Endothelial cell of umbilical vein (primary cell): Measurements from ENCODE around the gene APBB2. TPM values are rescaled to one million over a fixed set of nuclear protein-coding genes. Genes with fewer than 3 reads are reported as not detected.

ENCODE experiments used
- BruUV-seq: library from RNA; stranded (reverse); fragments of 400-500 nt; replicated peaks from 2 replicates; lab custom pipeline; 2021; lab: Mats Ljungman, UMichigan
- CTCF ChIA-PET: fragments of 300-600, 350-600 bp; sonication (Branson Sonifier 250); formaldehyde crosslinking; loops from one replicate; lab custom pipeline; 2021; ENCODE audit warnings: antibody characterized with exemption, inconsistent platforms; lab: Charles Lee
- POLR2A ChIA-PET: fragments of 300-600, 350-600 bp; sonication (Branson Sonifier 250); formaldehyde crosslinking; loops from one replicate; lab custom pipeline; 2021; ENCODE audit warnings: antibody characterized with exemption, inconsistent platforms; lab: Charles Lee
- DNase-seq: peaks from one replicate; pipeline ENCODE4 v3.0.0-alpha.2; 2011; ENCODE audit warnings: low read depth, low spot score
- FAIRE-seq: peaks from 2 replicates; lab custom pipeline; 2011; peaks lifted over from hg19 to GRCh38; lab: Jason Lieb, UNC
- H2AFZ ChIP-seq: 2 replicates; pipeline ENCODE4 v1.6.0; 2012; ENCODE audit warnings: low read depth, low read length, control low read depth, inconsistent platforms
- H3K27ac ChIP-seq: 2 replicates; pipeline ENCODE4 v1.5.1; 2011; ENCODE audit warnings: low read depth, mild to moderate bottlenecking, control low read depth, low read length, moderate library complexity; ENCODE audit not compliant: insufficient read depth
- H3K27me3 ChIP-seq, 2 experiments: 2 replicates each; pipeline versions ENCODE4 v1.6.0 to v1.6.1; 2011; ENCODE audit warnings: low read length in 2 of 2, mixed read lengths in 1 of 2; ENCODE audit not compliant: control insufficient read depth in 2 of 2, insufficient read depth in 2 of 2
- H3K36me3 ChIP-seq, 2 experiments: 2 replicates in 1 of 2; 3 replicates in 1 of 2; pipeline ENCODE4 v1.5.1; 2011; ENCODE audit warnings: low read length in 2 of 2, mild to moderate bottlenecking in 1 of 2, moderate library complexity in 1 of 2; ENCODE audit not compliant: control insufficient read depth in 2 of 2, insufficient read depth in 2 of 2; ENCODE audit errors: extremely low read depth in 1 of 2
- H3K4me1 ChIP-seq: 3 replicates; pipeline ENCODE4 v1.5.1; 2011; ENCODE audit warnings: mild to moderate bottlenecking, low read length; ENCODE audit not compliant: control insufficient read depth, insufficient read depth; ENCODE audit errors: extremely low read depth
- H3K4me2 ChIP-seq: 2 replicates; pipeline ENCODE4 v1.6.1; 2011; ENCODE audit warnings: low read length, control low read depth, mixed read lengths; ENCODE audit not compliant: insufficient read depth
- H3K4me3 ChIP-seq, 3 experiments: fragments of 200-600 bp in 1 of 3; sonication (generic), shearing (Covaris generic) in 1 of 3; replicated peaks in 1 of 3; 2 replicates each; pipeline ENCODE4 v1.5.1; 2011 to 2016; ENCODE audit warnings: control low read depth in 3 of 3, low read length in 3 of 3, mild to moderate bottlenecking in 2 of 3, inconsistent platforms in 1 of 3, low read depth in 1 of 3, moderate library complexity in 1 of 3; ENCODE audit not compliant: insufficient read depth in 1 of 3
- H3K79me2 ChIP-seq: 2 replicates; pipeline ENCODE4 v1.6.0; 2012; ENCODE audit warnings: low read length, inconsistent platforms; ENCODE audit not compliant: control insufficient read depth, insufficient read depth
- H3K9ac ChIP-seq: replicated peaks from 2 replicates; pipeline ENCODE3; 2011; ENCODE audit warnings: low read length, control low read depth; ENCODE audit not compliant: insufficient read depth; ENCODE audit errors: extremely low read depth
- H3K9me1 ChIP-seq: replicated peaks from 3 replicates; pipeline ENCODE4 v1.6.0; 2011; ENCODE audit warnings: mild to moderate bottlenecking, low read length; ENCODE audit not compliant: control insufficient read depth, insufficient read depth; ENCODE audit errors: extremely low read depth
- H3K9me3 ChIP-seq: replicated peaks from 2 replicates; pipeline ENCODE4 v1.5.1; 2012; ENCODE audit warnings: low read length, inconsistent platforms; ENCODE audit not compliant: control insufficient read depth, insufficient read depth
- H4K20me1 ChIP-seq: replicated peaks from 2 replicates; pipeline ENCODE3; 2011; ENCODE audit warnings: mild to moderate bottlenecking, low read length; ENCODE audit not compliant: control insufficient read depth, insufficient read depth; ENCODE audit errors: extremely low read depth
- CTCF ChIP-seq, 2 donors: IDR thresholded peaks; 1 replicate in 1 of 2; 2 replicates in 1 of 2; pipeline ENCODE4 v1.5.1; 2011; ENCODE audit warnings: low read length in 2 of 2, mild to moderate bottlenecking in 2 of 2, moderate library complexity in 2 of 2, control low read depth in 1 of 2, inconsistent platforms in 1 of 2, low read depth in 1 of 2; ENCODE audit not compliant: insufficient read depth in 1 of 2; ENCODE audit errors: extremely low read depth in 1 of 2
- EZH2 ChIP-seq: IDR thresholded peaks from 2 replicates; pipeline ENCODE4 v1.6.1; 2012; ENCODE audit warnings: borderline replicate concordance, low read depth, mild to moderate bottlenecking, moderate library complexity, low read length, inconsistent platforms; ENCODE audit not compliant: severe bottlenecking
- FOS ChIP-seq: IDR thresholded peaks from 2 replicates; pipeline ENCODE4 v1.6.1; 2011; ENCODE audit warnings: mild to moderate bottlenecking, low read length, moderate library complexity, borderline replicate concordance; ENCODE audit not compliant: insufficient read depth
- GATA2 ChIP-seq: IDR thresholded peaks from 2 replicates; pipeline ENCODE4 v1.7.0; 2011; ENCODE audit warnings: low read depth, mild to moderate bottlenecking, moderate library complexity, mixed read lengths, low read length; ENCODE audit not compliant: insufficient read length, insufficient read depth
- JUN ChIP-seq: IDR thresholded peaks from 2 replicates; pipeline ENCODE4 v1.6.1; 2011; ENCODE audit warnings: borderline replicate concordance, low read depth; ENCODE audit not compliant: insufficient read length, insufficient read depth
- MAX ChIP-seq: IDR thresholded peaks from 2 replicates; pipeline ENCODE4 v1.6.1; 2011; ENCODE audit not compliant: insufficient read depth, insufficient read length
- MYC ChIP-seq: IDR thresholded peaks from one replicate; pipeline ENCODE4 v1.6.1; 2011; ENCODE audit warnings: mild to moderate bottlenecking, low read depth, low read length
- POLR2A ChIP-seq: IDR thresholded peaks from 2 replicates; pipeline ENCODE4 v1.6.1; 2012; ENCODE audit warnings: low read depth, mild to moderate bottlenecking, control low read depth, low read length
- POLR2AphosphoS5 ChIP-seq: IDR thresholded peaks from 2 replicates; pipeline ENCODE4 v1.6.1; 2012; ENCODE audit warnings: low read depth, mild to moderate bottlenecking, control low read depth, low read length, moderate library complexity; ENCODE audit not compliant: insufficient read depth
- dilution Hi-C: fragments of 300-500 bp; cut with MboI; formaldehyde crosslinking; loops from one replicate; pipeline ENCODE4 v1.15.0; 2019; ENCODE audit warnings: low sequenced_read_pairs; ENCODE audit not compliant: extremely low pct_ligation_motif_present
- intact Hi-C: fragments of 100-400 bp; cut with micrococcal nuclease; formaldehyde crosslinking; loops from one replicate; pipeline ENCODE4 v1.10.0; 2022
- polyA plus RNA-seq, 4 experiments: library from polyadenylated mRNA; depleted of rRNA in 3 of 4; stranded (reverse) in 3 of 4; unstranded in 1 of 4; fragments of >200 nt; gene quantifications; 2 replicates each; pipeline versions ENCODE4 v1.2.1 to v1.2.3, GENCODE V29; 2011 to 2012; ENCODE audit warnings: missing spikeins in 1 of 4
- total RNA-seq: library from RNA; stranded (reverse); gene quantifications from 2 replicates; pipeline ENCODE4 v1.2.3, GENCODE V29; 2021

The APBB2 gene
- total and polyA plus RNA-seq, 2 donors (not counting 3 experiments of a cell fraction or from before 2014, with no cell fraction given) = 79.8 to 124 TPM

DNA sequence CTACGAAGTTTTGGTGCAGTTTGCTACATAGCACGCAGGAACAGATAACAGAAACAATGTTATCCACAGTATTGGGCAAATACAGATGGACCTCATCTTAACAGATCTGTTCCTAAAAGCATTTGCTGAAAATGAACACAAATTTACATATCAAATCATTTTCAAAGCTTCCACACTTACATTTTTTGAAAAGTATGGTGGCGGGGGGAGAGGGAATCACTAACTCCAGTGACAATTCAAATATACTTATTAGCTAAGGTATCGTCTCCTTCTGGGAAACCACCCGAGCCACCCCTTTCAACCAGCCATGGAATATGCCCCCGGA, 289.6 kb downstream of the APBB2 start:
- intact Hi-C loops (loop anchor here (1.0 to 5.0 kb wide), 2 partner anchors 15 to 53 kb away; no protein-coding TSS in a partner anchor), dilution Hi-C loops (loop anchor here (25.0 kb wide), 1 partner anchor 288 kb away; the partner anchor contains the start of gene APBB2)
- H3K4me3 ChIP-seq = no peak overlapping the region
- no peak overlapping the region for H2AFZ ChIP-seq
- no peaks in the 10 kb centered on the region for H3K4me1 ChIP-seq
- peaks cover 0 to 1% of the 10 kb centered on the region in 2 experiments for H3K36me3 ChIP-seq
- POLR2A ChIA-PET = no interaction called here
- H3K4me2 ChIP-seq = no peak overlapping the region
- DNase-seq = no peak
- H3K27ac ChIP-seq = no peak overlapping the region
- no peaks in the 10 kb centered on the region for H3K27me3 ChIP-seq
- FAIRE-seq = no peak
- H3K79me2 ChIP-seq = no peaks in the 10 kb centered on the region
- BruUV-seq = no TSS peak
- no peaks in the 10 kb centered on the region for H3K9me1 ChIP-seq
- no peak overlapping the region for H3K9ac ChIP-seq
- TF ChIP-seq JUN (no peak), MAX (no peak), POLR2AphosphoS5 (no peak), GATA2 (no peak), MYC (no peak), CTCF (IDR thresholded peaks at IDR 0.05; ENCODE audit: extremely low read depth in 1 of 2, insufficient read depth in 1 of 2, low read depth in 1 of 2, low read length in 2 of 2) (no peak), EZH2 (no peak), POLR2A (no peak), FOS (no peak)
- CTCF ChIA-PET = interaction anchor here (0.6 to 8.2 kb wide), 42 partner anchors 9 to 737 kb away, joined by 3 to 123 read pairs (median 5); partner anchors contain the start of genes APBB2 and UCHL1
- H3K9me3 ChIP-seq = no peaks in the 10 kb centered on the region
- H4K20me1 ChIP-seq = no peaks in the 10 kb centered on the region
